ENCODE results near the gene MYO18B.
"Not testable (repeated sequence)": the region's sequence is repeated elsewhere in the genome, so short reads cannot be mapped to it uniquely, and the experiment has no call there.

Gene MYO18B, protein sequence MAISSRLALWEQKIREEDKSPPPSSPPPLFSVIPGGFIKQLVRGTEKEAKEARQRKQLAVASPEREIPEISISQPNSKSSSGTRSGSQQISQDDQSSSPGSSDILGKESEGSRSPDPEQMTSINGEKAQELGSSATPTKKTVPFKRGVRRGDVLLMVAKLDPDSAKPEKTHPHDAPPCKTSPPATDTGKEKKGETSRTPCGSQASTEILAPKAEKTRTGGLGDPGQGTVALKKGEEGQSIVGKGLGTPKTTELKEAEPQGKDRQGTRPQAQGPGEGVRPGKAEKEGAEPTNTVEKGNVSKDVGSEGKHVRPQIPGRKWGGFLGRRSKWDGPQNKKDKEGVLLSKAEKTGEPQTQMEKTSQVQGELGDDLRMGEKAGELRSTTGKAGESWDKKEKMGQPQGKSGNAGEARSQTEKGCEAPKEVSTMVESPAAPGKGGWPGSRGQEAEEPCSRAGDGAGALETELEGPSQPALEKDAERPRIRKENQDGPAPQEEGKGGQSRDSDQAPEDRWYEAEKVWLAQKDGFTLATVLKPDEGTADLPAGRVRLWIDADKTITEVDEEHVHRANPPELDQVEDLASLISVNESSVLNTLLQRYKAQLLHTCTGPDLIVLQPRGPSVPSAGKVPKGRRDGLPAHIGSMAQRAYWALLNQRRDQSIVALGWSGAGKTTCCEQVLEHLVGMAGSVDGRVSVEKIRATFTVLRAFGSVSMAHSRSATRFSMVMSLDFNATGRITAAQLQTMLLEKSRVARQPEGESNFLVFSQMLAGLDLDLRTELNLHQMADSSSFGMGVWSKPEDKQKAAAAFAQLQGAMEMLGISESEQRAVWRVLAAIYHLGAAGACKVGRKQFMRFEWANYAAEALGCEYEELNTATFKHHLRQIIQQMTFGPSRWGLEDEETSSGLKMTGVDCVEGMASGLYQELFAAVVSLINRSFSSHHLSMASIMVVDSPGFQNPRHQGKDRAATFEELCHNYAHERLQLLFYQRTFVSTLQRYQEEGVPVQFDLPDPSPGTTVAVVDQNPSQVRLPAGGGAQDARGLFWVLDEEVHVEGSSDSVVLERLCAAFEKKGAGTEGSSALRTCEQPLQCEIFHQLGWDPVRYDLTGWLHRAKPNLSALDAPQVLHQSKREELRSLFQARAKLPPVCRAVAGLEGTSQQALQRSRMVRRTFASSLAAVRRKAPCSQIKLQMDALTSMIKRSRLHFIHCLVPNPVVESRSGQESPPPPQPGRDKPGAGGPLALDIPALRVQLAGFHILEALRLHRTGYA (N-terminal part only)

DNA sequence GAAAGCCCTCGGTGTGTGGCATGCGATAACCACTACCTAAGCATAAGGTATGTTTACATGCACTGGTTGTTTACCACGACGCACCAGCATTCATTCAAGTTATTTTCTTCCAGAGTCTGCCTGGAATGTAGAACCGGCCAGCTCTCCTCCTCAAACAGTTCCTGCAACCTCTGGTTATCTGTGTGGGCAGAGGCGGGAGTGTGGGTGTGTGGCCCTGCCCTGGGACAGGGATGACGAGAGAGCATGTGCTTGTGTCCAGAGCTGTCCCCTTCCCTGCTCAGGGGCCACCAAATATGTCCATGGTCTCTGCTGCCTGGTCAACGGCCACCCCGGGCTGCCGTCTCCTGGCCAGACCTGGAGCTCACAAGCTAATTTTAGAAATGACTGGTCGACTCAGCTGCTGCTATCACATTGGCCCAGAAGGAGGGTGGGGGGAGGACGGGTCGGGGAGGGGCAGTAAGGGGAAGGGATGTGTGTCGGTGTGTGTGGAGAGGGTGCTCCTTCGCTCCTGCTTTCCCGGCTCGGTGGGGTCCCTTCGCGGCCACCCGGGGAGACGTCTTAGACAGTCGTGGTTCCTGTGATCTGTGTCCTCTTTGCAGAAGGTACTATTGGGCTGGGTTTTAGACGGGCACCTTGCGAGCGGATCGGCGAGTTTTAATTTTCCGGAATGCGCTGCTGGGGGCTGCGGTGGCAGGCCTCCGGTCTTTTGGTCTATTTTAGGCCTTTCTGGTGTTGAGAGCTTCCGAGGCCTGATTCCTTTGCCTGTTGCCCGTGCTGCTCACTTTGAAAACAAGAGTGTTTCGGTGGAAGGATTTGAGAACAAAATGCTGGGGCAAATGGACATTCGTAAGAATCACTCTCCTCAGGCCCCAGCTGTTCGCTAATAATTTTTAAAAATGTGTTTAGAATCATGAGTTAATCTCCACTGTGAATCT, at the start of gene MYO18B:
Gene MYO18B (plus strand): TSS at position 497 of the 935 bp plus-strand sequence. CDS start 18,905 bp downstream, outside the sequence.
- DNase-seq (ENCODE audit: low spot score): no peak

DNA sequence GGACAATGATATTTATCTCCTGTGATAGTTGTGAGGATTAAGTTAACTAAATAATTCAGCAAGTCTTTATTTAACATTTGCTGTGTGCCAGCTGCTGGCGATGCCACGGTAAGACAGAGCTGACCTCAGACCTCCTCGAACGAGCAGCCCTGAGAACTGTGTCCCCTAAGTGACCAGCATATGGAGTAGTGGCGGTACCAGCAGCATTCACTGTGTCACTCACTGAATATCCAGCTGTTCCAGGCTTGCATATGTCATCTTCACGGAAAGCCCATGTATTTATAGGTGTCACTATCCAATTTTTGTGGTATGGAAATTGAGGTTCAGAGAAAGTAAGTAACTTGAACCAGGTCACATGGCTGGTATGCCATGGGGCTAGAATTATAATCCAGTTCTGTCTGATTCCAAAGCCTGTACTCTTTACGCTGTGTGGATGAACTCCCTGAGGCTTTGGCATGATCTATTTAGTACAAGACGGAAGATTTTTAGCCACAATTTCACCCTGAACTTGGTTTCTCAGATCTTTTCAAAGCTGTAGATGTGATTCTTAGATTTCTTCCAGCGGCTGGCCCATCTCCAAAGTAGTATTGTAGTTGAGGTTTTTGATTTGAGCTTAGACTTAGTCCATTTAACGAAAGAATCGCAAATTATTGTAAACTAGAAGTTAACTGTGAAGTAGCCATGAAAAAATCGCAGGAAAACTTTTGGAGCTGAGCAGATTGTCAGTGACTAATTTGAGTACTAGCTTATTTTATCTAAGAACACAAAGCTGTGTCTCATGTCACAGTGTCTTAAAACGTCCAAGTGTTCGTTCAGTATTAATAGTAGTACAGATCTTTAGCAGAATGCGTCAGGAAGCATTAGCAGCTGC, 49.4 kb upstream of the MYO18B start:
- DNase-seq (ENCODE audit: low spot score): no peak

DNA sequence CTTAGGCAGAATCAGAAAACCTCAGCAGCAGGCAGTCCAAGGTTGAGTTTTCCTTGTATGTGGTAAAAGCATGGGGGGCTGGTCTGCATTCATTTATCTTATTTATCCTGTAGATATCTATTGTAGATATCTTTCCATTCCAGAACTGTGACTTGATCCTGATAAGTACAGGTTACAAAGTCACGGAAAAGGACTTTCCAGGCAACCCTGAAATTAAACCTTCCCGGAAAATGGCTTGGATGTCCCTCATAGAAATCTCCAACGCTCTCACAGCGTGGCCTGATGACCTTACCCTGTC, 48.8 kb upstream of the MYO18B start:
- DNase-seq (ENCODE audit: low spot score): no peak

DNA sequence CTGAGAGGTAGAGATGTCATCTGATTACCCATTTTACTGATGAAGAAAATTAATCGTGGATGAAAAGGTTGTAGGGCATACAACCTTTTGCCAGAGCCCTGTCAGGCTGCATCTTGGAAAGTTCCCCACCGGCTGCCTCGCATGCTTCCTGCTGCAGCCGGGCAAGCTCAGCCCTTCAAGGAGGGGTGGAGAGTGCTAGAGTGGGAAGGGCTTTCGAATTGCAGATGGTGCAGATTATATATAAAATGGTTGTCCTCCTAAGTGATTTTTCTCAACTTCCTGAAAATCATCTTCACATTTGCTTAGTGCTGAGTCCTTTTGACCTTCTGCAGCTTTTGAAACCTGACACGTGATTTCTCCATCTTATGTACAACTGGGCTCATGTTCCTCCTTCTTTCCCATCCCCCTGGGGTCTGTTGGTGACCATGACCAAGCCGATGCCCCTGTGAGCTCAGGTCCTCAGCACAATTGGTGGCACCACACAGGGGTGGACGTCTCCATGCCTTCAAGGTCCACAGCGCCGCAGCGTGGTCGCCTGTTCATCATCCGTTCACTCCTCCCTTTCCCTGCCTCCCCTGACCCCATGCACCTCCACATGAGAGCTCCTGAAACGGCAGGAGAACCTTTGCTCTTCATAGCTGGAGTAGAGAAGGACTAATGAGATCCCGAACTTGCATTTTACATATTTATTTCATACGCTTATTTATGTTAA, 47.6 kb upstream of the MYO18B start:
- DNase-seq (ENCODE audit: low spot score): no peak

DNA sequence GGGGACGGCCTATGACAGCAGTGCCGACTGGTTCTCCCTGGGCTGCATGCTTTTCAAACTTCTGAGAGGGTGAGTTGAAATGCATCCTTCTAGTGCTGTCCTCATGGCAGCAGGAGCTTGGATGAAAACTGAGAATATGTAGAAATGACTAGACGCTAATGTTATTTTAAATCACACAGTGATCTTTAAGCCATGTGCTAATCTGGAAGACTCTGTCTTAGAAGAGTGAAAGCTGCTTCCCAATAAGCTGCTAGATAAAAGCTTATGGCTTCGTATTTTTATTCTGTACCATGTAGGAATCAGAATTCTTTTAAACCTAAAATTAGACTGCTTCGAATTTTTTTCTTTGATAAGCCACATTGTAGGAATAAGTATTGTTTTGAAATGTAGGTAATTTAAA, 46.8 kb upstream of the MYO18B start:
- DNase-seq (ENCODE audit: low spot score): no peak

DNA sequence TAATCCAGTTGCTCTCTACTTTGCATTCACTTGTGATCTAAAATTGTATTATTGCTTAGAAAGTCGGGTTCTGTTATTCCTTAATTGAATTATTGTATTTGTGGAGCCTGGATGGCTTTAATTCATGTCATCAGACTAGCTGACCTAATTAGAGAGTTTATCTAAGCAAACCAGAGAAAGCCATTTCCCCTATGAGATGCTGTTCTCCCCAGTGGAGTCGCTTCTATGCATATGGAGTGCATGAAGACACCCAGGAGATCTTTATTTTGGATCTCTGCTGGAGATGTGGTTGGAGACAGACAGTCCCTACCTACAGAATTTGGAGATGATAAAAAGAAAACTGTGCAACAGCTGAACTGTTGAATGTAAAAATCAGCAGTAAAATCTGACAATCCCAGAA, 45.2 kb upstream of the MYO18B start:
- DNase-seq (ENCODE audit: low spot score): no peak

DNA sequence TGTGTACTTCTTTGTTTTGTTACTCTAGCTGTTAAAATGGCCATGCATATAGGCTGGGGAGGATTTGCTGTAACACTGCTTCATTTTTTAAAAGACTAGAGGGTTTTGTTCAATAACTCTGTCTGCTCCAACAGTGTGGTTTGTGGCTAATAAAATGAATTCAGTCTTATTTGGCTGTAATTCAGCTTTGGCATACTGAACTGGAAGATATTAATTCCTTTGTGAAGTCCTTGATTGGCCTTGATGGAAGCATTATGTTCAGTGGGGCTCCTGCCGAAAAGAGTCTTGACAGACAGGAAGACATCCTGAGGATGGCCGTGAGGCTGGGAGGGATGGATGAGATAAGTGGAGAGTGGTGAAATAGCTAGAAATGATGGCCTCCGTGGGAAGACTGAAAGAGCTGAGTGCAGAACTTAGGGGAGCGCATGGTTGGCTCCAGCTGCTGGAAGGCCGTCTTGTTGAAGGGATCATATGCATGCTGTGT, 44.8 kb upstream of the MYO18B start:
- no peak for DNase-seq (ENCODE audit: low spot score)

DNA sequence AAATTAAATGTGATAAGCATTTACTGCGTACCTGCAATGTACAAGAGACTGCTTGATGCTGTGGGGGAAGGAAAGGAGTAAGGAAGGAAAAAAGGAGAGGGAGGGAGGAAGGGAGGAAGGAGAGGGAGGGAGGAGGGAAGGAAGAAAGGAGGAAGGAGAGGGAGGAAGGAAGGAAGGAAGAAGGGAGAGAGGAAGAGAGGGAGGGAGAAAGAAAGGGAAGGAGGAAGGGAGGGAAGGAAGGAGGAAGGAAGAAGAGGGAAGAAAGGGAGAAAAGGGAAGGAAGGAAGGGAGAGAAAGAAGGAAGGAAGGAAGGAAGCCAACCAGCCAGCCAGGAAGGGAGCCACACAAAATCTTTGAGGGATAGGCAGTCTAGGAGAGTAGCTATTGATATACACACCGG, 44.0 kb upstream of the MYO18B start:
- no peak for DNase-seq (ENCODE audit: low spot score)

DNA sequence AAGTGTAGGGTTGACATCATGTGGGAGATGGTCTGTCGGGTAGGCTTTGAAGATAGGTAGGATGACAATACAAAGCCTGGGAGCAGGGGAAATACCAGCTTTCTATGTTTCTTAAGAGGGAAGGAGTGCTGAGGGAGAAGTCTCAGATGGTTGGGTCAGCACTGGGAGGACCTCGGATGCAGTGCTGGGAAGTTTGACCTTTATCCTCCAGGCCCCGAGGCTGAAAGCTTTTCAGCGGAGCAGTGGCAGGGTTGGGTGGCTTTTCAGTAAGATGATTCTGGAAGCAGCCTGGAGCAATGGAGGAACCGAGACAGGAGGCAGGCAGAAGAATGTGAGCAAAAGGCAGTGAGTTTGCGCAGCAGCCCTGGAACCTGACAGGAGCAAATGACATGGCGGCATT, 43.5 kb upstream of the MYO18B start:
- no peak for DNase-seq (ENCODE audit: low spot score)

DNA sequence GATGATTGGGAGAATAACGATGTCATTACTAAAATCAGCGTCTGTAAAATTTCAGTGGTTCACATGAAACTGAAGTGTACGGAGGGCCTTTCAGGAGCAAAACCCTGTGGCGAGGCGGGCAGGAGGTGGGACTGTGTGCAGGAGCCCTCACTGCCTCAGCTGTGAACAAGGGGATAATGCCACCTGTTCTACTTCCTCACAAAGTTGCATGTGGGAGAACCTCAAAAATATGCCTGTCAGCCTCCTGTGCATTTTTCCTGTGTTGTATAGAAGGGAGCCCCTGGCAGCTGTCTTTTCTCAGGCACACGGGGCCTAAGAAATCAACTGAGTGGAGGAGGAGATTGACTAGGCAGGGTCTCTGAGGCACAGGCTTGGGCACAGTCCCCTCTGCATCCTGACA, 43.0 kb upstream of the MYO18B start:
- no peak for DNase-seq (ENCODE audit: low spot score)

DNA sequence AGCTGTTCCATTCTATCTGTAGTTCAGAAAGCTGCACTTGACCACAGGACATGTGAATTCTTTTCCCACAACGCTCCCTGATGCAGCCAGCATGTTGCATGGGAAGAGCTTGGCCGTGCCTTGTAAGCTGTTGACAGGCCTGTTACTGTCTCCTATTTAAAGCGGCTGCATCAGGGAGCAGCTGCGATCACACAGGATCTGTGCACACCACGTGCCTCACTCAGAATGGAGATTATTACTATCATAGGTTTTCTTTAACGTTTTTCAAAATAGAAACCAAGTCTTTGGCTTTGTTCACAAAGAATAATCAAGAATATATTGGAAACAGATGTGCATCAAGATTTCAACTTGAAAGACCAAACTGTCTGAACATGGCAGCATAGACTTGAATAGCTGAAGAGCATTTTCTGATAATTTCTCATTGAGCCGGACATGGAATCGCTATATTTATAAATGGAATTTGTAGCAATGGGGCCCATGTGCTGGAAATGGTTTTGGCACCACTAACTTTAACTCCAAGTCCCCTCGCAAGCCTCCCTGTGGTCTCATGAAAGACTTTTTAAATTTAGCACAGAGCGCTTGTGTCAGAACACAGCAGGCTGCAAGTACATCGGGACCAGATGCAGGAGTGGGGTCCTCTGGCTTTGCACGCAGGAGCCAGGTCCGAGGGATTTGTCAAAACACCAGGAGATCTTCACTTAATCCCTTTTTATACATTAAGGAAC, 40.8 kb upstream of the MYO18B start:
- no peak for DNase-seq (ENCODE audit: low spot score)

DNA sequence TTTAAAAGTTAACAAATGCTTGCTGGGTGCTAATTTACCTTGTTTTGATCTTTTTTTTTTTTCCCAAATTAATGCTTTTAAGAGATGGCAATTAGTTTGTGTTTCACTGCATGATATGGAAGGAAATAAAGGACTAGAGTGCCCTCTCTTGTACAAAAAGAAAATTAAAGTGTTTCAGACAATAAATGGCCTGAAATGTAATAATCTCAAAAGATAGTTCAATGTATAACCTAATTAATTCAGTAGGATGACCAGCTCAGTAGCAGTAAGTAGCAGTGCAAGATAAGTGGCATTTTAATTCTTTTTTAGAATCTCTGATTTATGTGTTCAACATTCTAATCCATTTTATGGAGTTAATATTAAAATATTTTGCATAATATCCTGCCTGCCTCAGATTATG, 39.9 kb upstream of the MYO18B start:
- DNase-seq (ENCODE audit: low spot score): no peak

DNA sequence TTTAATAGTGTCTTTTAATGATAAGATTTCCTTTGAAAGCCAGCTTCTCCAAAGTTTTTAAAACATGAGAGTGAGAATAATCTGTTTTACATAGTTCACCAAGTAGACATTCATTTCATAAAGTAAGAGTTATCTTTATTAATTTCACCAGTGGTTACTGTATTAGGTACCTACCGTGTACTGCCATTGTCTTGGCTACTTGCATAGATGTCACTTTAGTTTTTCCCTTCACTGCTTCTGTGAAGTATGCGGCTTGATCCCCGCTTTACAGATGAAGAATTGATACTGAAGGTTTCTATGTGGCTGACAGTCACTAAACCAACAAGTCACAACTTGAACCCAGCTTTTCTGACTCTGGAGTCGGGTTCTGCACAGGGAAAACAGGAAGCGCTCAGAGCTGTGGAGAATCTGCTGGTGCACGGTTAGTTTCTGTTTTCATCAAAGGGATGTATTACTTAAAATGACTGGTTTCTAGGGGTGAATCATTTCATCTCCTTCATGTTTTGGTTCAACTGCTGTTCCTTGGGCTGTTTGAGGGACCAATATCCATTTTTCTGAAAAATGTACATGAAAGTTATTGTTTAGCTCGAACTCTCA, 39.3 kb upstream of the MYO18B start:
- no peak for DNase-seq (ENCODE audit: low spot score)

DNA sequence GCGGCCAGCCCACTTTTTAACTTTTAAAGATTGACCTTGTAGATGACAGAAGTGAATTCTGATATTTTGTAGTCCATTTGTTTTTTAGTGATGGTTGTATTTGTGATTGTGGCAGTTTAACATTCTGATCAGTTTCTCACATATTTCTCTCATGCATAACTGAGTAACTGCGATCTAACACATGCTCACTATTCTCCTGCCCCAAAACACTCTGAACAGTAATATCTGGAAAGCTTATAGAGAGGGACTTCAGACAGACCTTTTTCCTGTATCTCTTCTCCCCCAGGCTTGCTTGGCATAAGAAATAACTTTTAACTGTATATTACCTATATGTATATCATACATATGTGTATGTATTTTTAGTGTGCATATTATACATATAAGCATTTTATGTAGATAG, 37.3 kb upstream of the MYO18B start:
- DNase-seq (ENCODE audit: low spot score): no peak

DNA sequence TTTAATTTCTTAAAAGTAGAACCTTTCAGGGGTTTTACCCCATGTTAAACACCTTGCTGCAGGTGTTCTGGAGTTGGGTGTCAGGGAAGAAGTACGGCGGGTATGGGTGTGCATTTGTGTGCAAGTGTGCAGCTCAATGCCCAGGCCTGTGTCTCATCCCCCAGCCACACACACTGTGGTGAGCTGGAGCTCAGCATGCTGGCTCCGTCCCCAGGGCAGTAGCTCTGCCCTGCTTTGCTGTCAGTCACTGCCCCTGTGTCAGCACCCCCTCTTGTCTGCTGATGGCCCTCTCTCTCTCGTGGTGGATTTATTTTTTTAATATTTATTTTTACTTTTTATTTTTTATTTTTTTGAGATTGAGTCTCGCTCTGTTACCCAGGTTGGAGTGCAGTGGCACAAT, 35.8 kb upstream of the MYO18B start:
- no peak for DNase-seq (ENCODE audit: low spot score)

DNA sequence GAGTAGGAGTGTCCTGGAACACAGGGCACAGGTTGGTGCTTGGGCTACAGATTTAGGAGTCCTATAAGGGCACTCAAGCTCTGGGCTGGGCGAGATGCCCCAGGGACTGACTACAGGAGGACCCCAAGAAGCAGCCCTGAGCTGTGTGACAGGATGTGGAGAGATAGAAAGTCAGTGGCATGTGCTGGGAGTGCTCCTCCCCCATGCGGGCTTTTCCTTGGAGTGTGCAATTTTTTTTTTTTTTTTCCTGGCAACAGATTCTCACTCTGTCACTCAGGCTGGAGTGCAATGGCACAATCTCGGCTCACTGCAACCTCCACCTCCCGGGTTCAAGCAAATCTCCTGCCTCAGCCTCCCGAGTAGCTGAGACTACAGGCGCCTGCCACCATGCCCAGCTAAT, 33.6 kb upstream of the MYO18B start:
- not testable (repeated sequence) for DNase-seq (ENCODE audit: low spot score)

DNA sequence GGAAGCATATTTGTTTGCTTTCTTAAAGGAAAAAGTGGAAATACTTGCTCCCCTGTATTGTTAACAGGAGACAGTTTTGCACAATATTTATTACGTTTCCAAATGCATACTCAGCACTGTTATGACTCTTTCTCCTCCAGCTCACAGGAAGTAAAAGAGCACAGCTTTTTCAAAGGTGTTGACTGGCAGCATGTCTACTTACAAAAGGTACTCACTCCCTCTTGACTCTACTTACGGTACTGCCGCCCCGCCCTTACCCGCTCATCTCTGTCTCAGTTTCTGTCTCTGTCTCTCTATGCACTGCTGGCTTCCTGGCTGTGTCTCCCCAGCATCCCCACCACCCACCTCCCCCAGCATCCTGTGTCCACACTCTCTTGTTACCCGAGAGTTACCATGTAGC, 32.2 kb upstream of the MYO18B start:
- no peak for DNase-seq (ENCODE audit: low spot score)

DNA sequence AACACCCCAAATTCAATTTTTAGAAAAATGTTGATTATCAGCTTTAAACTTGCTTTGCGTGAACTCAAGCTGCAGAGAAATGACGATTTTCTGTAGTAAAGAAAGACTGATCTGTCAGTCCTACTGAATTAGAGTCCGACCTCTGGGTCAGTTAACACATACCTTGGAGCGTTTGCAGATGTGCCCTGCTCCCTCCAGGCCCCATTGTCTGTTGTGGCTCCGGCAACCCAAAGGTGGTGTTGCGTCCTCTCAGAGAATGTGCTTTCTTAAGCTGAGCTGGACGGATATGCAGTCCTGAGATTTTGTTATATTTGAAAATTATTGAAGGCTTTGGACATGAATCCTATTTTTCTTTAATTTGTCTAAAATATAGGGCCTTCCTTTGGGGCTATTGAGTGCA, 31.5 kb upstream of the MYO18B start:
- no peak for DNase-seq (ENCODE audit: low spot score)

DNA sequence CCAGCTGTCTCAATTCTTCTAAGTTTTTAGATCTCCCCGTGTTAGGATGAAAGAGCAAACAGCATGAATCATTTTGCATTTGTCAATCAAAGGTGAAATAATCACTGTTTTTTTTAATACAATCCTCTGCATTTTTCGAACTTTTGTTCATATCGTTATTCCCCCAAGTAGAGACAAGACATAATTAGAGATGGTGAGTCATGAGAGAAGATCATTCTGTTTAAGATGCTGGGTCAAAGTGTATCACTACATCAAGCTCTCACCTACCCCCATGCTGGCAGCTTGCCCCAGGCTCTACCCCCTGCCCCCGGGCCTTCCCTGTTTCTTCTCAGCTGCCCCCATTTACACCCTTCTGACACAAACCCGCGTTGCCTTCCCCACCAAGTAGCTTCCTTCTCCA, 30.5 kb upstream of the MYO18B start:
- DNase-seq (ENCODE audit: low spot score): no peak

All from hepatic stellate cell (primary cell).